SU-DHL-6 (cell line): ENCODE measurements around the gene DNAJA2.

ENCODE experiments used
- H2AFZ ChIP-seq: fragments of 200-600 bp; sonication (generic); 2 replicates; pipeline ENCODE4 v1.6.1; 2014; ENCODE audit warnings: low read depth, mild to moderate bottlenecking, moderate library complexity, mixed read lengths, antibody characterized with exemption, low read length; ENCODE audit not compliant: severe bottlenecking
- H3F3A ChIP-seq: fragments of 200-600 bp; shearing (Covaris generic); 2 replicates; pipeline ENCODE4 v1.6.0; 2016; ENCODE audit warnings: antibody characterized with exemption, mild to moderate bottlenecking; ENCODE audit not compliant: insufficient read depth
- H3K27ac ChIP-seq: fragments of 200-600 bp; sonication (generic); 2 replicates; pipeline ENCODE4 v1.5.1; 2016; ENCODE audit warnings: low read depth, mild to moderate bottlenecking, low read length, moderate library complexity, mixed read lengths
- H3K27me3 ChIP-seq: fragments of 200-600 bp; sonication (generic), shearing (Covaris generic); 2 replicates; pipeline ENCODE4 v1.6.0; 2014; ENCODE audit warnings: mild to moderate bottlenecking, low read length
- H3K36me3 ChIP-seq: fragments of 200-600 bp; sonication (generic); 2 replicates; pipeline ENCODE4 v1.6.1; 2014; ENCODE audit warnings: mild to moderate bottlenecking, low read length, mixed read lengths
- H3K4me2 ChIP-seq: fragments of 300-600, 200-600 bp; shearing (Covaris generic), sonication (generic); 2 replicates; pipeline ENCODE4 v1.6.0; 2014; ENCODE audit warnings: low read length, low read depth, mild to moderate bottlenecking; ENCODE audit not compliant: poor library complexity, severe bottlenecking
- H3K4me3 ChIP-seq: fragments of 200-600 bp; sonication (generic); 2 replicates; pipeline ENCODE4 v1.5.1; 2014; ENCODE audit warnings: antibody characterized with exemption, low read length, mild to moderate bottlenecking, mixed read lengths; ENCODE audit not compliant: insufficient read depth, poor library complexity, severe bottlenecking
- H3K79me2 ChIP-seq: fragments of 200-600 bp; sonication (generic); 2 replicates; pipeline ENCODE4 v1.6.1; 2014; ENCODE audit warnings: mild to moderate bottlenecking, low read length, moderate library complexity; ENCODE audit not compliant: insufficient read depth
- H3K9ac ChIP-seq: fragments of 200-600 bp; sonication (generic); 2 replicates; pipeline ENCODE4 v1.7.0; 2014; ENCODE audit warnings: mild to moderate bottlenecking, low read length
- H3K9me2 ChIP-seq: fragments of 200-600 bp; sonication (generic); replicated peaks from 2 replicates; pipeline ENCODE4 v1.6.1; 2014; ENCODE audit warnings: low read length; ENCODE audit not compliant: insufficient read depth
- H3K9me3 ChIP-seq: fragments of 200-600 bp; sonication (generic); 2 replicates; pipeline ENCODE4 v1.6.1; 2014; ENCODE audit warnings: low read length, mixed read lengths; ENCODE audit not compliant: insufficient read depth
- H4K20me1 ChIP-seq: fragments of 200-600 bp; sonication (generic); 2 replicates; pipeline ENCODE4 v1.6.1; 2014; ENCODE audit warnings: low read depth, mild to moderate bottlenecking, antibody characterized with exemption, low read length, moderate library complexity, mixed read lengths
- EZH2phosphoT487 ChIP-seq: fragments of 200-600 bp; sonication (generic), shearing (Covaris generic); conservative IDR thresholded peaks from 2 replicates; pipeline ENCODE4 v1.6.1; 2018; ENCODE audit warnings: mild to moderate bottlenecking, antibody characterized with exemption, low read length, moderate library complexity, mixed read lengths
- TF ChIP-seq, protein P1 (sequence below): fragments of 200-600 bp; sonication (generic); IDR thresholded peaks from one replicate; pipeline ENCODE4 v1.5.1; 2017; ENCODE audit warnings: antibody characterized with exemption, mild to moderate bottlenecking, low read length, moderate library complexity; ENCODE audit not compliant: insufficient read depth, poor library complexity, severe bottlenecking

The DNAJA2 gene

DNA sequence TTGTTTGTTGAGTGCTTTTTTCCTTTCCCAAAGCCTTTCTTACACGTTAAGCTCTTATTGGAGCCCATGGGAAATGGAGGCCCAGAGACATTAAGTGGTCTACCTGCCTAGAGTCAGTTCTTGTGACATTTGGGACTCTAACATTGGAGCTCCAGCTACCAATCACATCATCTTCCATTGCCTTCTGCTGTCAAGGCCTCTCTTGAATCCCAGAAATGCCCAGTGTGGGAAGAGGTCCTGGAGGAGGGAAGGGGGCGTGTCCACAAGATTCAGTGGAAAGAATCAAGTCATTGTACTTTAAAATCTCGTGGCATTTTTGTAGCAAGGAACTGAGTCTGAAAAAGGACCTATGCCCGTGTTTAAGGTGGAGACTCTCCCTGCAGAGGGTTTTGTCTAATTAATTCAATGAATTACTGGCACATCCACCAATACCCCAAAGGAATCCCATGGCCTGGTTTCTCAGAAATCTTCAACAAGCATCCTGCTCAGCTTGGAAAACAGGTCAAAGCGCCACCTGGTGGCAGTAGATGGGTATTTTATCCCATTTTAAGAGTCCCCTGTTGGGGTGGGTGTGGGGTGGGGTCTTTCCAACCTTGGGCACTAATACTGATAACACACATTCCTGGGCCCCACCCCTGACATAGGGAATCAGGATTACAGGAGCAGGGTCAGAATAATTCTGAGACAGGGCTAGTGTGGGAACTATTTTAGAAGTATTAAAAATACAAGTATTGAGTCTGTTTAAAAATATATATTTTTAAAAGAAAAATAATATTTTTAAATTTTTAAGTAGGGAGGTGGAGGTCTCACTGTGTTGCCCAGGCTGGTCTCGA, 64.7 kb downstream of the DNAJA2 start:
- no peaks in the 10 kb centered on the region; the same call in 1 of the 2 replicates for H3K36me3 ChIP-seq
- H3K27ac ChIP-seq, result no peak overlapping the region
- no peak overlapping the region for H3K9ac ChIP-seq
- H3F3A ChIP-seq, result no peaks in the 10 kb centered on the region
- H3K4me3 ChIP-seq, result no peak overlapping the region
- no peaks in the 10 kb centered on the region for H3K27me3 ChIP-seq
- no peaks in the 10 kb centered on the region for H3K79me2 ChIP-seq
- no peak overlapping the region for H2AFZ ChIP-seq
- no peak for TF ChIP-seq EZH2phosphoT487
- TF ChIP-seq, protein P1, sequence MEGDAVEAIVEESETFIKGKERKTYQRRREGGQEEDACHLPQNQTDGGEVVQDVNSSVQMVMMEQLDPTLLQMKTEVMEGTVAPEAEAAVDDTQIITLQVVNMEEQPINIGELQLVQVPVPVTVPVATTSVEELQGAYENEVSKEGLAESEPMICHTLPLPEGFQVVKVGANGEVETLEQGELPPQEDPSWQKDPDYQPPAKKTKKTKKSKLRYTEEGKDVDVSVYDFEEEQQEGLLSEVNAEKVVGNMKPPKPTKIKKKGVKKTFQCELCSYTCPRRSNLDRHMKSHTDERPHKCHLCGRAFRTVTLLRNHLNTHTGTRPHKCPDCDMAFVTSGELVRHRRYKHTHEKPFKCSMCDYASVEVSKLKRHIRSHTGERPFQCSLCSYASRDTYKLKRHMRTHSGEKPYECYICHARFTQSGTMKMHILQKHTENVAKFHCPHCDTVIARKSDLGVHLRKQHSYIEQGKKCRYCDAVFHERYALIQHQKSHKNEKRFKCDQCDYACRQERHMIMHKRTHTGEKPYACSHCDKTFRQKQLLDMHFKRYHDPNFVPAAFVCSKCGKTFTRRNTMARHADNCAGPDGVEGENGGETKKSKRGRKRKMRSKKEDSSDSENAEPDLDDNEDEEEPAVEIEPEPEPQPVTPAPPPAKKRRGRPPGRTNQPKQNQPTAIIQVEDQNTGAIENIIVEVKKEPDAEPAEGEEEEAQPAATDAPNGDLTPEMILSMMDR, result peak; percentile 57
- H3K4me2 ChIP-seq, result no peak overlapping the region
- no peaks in the 10 kb centered on the region for H3K9me2 ChIP-seq
- no peaks in the 10 kb centered on the region for H4K20me1 ChIP-seq
- H3K9me3 ChIP-seq, result no peaks in the 10 kb centered on the region

GRCh38 chr16:46907061-46907774, 66.3 kb downstream of the DNAJA2 start:
- no peak overlapping the region for H3K4me2 ChIP-seq
- H3K9ac ChIP-seq, result no peak overlapping the region
- H3F3A ChIP-seq, result no peaks in the 10 kb centered on the region
- no peaks in the 10 kb centered on the region for H3K27me3 ChIP-seq
- H3K79me2 ChIP-seq, result no peaks in the 10 kb centered on the region
- no peaks in the 10 kb centered on the region for H4K20me1 ChIP-seq
- H3K9me2 ChIP-seq, result no peaks in the 10 kb centered on the region
- no peak overlapping the region for H2AFZ ChIP-seq
- H3K4me3 ChIP-seq, result no peak overlapping the region
- TF ChIP-seq, protein P1, result no peak
- no peak for TF ChIP-seq EZH2phosphoT487
- H3K9me3 ChIP-seq, result no peaks in the 10 kb centered on the region
- H3K36me3 ChIP-seq, result no peaks in the 10 kb centered on the region; the same call in 1 of the 2 replicates
- no peak overlapping the region for H3K27ac ChIP-seq

DNA sequence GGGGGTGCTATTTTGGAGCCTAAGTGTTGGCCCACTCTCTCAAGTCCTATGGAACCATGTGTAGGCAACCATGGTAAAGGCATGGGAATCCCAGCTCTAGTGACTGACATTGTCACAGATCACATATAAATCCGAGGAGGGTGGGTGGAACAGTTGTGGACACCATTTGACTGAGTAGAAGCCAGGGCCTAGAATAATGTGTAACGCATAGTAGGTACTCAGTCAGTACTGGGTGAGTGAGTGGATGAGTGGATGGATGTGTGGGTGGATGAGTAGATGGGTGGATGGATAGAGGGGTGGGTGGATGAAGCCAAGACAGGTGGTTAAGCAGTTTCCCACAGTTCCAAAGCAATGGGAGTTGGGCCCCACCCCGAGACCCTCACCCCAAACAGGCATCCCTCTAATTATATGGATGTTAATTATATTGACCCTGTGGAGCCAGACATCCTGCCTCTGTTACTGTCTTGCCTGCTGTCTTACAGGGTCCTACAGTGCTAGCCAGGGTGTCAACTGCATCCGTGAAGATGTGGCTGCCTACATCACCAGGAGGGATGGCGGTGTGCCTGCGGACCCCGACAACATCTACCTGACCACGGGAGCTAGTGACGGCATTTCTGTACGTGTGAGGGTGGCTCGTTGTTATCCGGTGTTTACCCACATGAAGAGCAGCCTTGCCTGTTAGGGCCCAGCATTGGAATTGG, 67.0 kb downstream of the DNAJA2 start:
- Histone ChIP-seq H3K27me3 (no peaks in the 10 kb centered on the region), H4K20me1 (no peaks in the 10 kb centered on the region), H3K4me2 (no peak overlapping the region), H2AFZ (no peak overlapping the region), H3F3A (no peaks in the 10 kb centered on the region), H3K9ac (no peak overlapping the region), H3K27ac (no peak overlapping the region), H3K4me3 (no peak overlapping the region), H3K9me3 (no peaks in the 10 kb centered on the region), H3K9me2 (no peaks in the 10 kb centered on the region), H3K79me2 (no peaks in the 10 kb centered on the region), H3K36me3 (no peaks in the 10 kb centered on the region; the same call in 1 of the 2 replicates)
- TF ChIP-seq, protein P1, result no peak
- TF ChIP-seq EZH2phosphoT487, result no peak
